GM12873 (cell line): ENCODE results near the gene ZDHHC13.

Experiments used
- TF ChIP-seq, protein P1 (sequence below): IDR thresholded peaks from 2 replicates; pipeline ENCODE4 v1.5.1; 2012; ENCODE audit warnings: low read depth, mild to moderate bottlenecking, moderate library complexity, low read length, control low read depth; ENCODE audit not compliant: insufficient read depth; ENCODE audit errors: missing control alignments

ZDHHC13 gene

DNA sequence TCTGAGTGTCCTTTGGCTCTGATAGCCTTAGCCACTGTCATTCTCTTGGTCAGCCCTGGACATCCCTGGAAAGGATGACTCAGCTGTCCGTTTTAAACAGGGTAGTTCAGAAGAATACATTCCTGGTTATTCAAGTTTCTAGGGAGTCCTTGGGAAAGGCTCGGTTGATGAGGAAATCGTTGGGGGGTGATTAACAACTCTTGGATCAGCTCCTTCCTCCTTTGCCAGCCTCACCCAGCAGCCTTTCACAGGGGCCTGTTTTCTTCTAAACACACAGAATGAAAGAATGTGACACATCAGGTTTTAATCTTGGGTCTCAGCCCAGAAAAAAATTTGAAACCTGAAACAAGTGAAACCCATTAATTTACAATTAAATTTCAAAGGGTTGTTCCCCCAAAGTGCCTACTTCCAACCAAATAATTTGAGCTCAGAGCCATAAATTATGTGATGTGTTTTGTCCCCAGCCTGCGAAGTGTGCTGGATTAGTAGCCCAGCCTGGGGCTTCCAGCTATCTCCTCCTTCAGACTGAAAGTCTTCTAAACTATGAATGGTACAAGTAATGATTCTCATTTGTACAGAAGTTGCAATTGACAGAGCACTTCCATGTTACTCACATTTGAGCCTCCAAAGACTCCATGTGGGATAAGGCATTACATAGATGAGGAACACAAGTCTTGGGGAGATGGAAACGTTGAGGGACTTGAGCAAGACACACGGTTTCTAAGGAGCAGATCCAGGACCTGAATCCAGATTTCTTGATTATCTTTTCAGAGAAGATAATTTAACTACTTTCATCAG is 37.1 kb upstream of the ZDHHC13 start:
- TF ChIP-seq, protein P1, sequence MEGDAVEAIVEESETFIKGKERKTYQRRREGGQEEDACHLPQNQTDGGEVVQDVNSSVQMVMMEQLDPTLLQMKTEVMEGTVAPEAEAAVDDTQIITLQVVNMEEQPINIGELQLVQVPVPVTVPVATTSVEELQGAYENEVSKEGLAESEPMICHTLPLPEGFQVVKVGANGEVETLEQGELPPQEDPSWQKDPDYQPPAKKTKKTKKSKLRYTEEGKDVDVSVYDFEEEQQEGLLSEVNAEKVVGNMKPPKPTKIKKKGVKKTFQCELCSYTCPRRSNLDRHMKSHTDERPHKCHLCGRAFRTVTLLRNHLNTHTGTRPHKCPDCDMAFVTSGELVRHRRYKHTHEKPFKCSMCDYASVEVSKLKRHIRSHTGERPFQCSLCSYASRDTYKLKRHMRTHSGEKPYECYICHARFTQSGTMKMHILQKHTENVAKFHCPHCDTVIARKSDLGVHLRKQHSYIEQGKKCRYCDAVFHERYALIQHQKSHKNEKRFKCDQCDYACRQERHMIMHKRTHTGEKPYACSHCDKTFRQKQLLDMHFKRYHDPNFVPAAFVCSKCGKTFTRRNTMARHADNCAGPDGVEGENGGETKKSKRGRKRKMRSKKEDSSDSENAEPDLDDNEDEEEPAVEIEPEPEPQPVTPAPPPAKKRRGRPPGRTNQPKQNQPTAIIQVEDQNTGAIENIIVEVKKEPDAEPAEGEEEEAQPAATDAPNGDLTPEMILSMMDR, result no peak

DNA sequence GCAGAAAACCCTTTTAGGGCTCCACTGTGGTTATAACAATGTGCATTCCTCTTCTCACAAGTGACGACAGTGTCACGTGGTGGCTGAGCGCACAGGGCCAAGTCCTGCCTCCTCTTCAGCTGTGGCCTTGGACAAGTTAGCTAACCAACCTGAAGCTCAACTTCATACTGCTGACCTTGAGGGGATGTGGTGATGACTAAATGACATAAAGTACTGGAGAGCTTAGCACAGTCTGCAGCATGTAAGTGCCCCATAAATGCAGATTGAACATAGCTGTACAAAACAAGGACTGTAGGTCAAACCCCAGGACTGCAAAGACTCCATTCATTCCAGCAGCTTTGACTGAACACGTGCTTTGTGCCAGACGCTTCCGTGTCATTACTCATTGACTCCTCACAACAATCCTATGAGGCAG is 36.4 kb upstream of the ZDHHC13 start:
- TF ChIP-seq, protein P1, result no peak

DNA sequence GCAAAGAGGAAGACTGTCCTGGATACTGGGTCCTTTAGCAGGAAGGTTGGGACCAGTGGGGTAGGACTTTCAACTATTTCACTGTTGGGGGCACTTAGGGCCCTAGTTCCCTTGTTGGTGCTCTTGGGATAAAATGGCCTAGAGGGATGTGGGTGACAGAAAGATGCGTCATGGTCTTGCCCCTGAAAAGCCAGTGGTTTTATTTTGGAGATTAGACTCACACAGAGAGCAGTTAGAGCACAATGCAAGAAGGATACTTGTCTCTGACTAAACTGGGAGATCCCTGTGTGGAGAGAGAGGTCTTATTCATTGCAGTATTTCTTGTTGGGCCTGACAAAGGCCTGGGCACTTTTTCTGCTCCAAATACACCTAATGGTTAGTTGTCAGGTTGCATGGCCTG is 33.8 kb upstream of the ZDHHC13 start:
- TF ChIP-seq, protein P1, result no peak

DNA sequence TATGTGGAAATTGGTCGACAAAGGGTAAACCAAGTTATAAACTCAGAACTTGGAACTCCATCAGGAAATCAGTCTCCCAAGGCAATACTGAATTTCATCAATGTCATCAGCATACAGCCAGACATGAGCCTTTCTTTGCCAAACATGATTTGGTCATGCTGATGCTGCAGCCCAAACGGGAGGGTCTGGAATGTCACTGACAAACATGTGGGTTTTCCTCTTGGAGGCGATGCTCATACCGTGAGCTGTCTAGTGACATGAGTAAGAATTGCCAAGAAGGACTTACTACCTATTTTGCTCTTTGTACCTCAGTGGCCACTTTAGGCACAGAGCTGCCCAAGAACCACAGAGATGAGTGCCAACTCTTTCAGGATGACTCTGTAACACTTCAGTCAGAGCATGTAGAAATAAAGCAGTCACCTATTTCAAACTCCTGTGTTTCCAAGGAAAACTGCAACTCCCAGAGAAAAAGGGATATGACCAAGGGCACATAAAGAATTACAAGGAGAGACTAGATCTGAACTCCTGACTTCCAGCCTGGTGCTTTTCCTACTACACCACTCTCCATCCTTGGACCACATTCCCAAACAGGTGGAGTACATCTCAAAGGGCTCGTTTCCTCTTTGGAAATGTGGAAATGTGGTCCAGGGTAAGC is 32.2 kb upstream of the ZDHHC13 start:
- TF ChIP-seq, protein P1, result no peak

DNA sequence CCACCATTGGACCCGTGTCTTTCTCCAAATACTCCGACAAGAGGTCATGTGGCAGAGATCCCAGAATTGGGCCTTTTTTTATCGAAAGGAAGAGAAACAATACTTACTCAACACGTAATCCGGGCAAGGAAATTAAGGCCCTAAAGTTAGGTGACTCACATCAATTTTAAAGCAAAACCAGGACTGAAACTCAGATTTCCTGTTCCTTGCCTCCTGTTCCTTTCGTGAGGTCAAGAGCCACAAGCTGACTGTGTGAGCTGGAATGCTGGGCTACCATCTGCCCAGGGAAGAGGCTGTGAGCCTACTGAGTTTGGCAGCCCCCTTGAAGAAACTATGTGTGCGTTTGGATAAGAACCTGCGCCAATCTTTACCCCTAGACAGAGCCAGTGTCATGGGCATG is 29.3 kb upstream of the ZDHHC13 start:
- TF ChIP-seq, protein P1, result no peak

DNA sequence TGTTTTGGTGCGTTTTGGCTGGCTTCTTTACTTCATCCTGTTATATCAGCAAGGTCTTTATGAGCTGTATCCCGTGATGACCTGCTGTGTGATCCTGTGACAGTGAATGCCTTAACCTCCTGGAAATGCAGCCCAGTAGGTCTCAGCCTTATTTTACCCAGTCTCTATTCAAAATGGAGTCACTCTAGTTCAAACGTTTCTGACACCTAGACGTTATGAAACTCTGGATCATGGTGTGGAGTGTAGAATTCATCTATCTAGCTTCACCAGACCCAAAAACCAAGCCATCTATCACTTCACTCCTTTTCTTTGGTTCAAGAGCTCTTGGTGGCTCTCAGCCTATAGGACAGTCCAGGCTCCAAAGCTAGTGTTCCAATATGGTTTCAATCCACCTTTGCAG is 28.2 kb upstream of the ZDHHC13 start:
- TF ChIP-seq, protein P1, result no peak

DNA sequence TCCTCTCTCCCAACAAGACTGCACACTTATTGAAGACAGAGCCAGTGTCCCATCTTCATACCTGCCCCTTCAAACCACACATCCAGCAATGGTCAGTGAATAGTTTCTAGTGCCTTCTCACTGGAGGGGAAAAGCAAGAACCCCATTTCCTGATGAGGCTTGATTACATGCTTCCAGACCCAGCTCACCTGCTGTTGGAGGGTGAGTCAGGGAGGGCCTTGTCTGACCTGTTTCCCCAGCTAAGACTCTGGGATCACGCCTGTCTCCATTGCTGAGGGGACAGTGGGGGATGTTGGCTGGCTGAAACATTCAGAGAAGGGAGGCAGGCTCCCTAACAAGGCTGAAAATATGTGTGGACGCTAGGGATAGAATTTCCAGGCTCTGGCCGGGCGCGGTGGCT is 27.5 kb upstream of the ZDHHC13 start:
- TF ChIP-seq, protein P1, result no peak
